Measurements from ENCODE around the gene LINC00237.
A peak's percentile ranks its signal among the peaks of the same experiment; 100 is the strongest.

LINC00237 gene

GRCh38 chr20:21106171-21107017 is at the start of gene LINC00237:
TSS of gene LINC00237 (minus strand) at chr20:21106358.
- Histone ChIP-seq H3K27me3 (ENCODE audit: control insufficient read depth, insufficient read depth, low read length) (peaks cover 39% of the 10 kb centered on the region), H3K36me3 (ENCODE audit: control insufficient read depth, insufficient read depth, low read length) (no peaks in the 10 kb centered on the region), H3K9me3 (ENCODE audit: control insufficient read depth, insufficient read depth, low read length) (no peaks in the 10 kb centered on the region), H3K4me3 (ENCODE audit: low read length) (peak within 1 kb of the TSS; percentile 34; the same call in 1 of the 2 replicates), H3K27ac (ENCODE audit: low read length) (no peak within 1 kb of the TSS), H3K4me1 (ENCODE audit: control insufficient read depth, insufficient read depth, low read length) (peaks cover 8% of the 10 kb centered on the region)
- no peak for DNase-seq (ENCODE audit: low read depth, low spot score)
- WGBS (ENCODE audit: insufficient coverage, insufficient read length): no CpG with 5 or more reads among the region's 43 CpGs

DNA sequence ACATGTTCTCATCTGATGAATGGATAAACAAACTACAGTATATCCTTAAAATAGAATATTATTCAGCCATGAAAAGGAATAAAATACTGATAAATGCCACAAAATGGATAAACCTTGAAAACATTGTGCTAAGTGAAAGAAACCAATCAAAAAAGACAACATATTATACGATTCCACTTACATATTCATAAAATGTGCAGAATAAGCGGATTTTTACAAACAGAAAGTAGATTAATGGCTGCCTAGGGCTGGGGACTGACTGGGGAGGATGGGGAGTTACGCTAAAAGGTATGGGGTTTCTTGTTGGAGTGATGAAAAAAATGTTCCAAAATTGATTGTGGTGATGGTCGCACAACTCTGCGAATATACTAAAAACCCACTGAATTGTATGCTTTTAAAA is 49.1 kb upstream of the LINC00237 start:
- WGBS (ENCODE audit: insufficient coverage, insufficient read length): no CpG with 5 or more reads among the region's 5 CpGs
- no peak for DNase-seq (ENCODE audit: low read depth, low spot score)
- H3K9me3 ChIP-seq (ENCODE audit: control insufficient read depth, insufficient read depth, low read length): no peaks in the 10 kb centered on the region
- H3K27me3 ChIP-seq (ENCODE audit: control insufficient read depth, insufficient read depth, low read length): no peaks in the 10 kb centered on the region
- no peak overlapping the region for H3K27ac ChIP-seq (ENCODE audit: low read length)
- H3K36me3 ChIP-seq (ENCODE audit: control insufficient read depth, insufficient read depth, low read length): no peaks in the 10 kb centered on the region
- no peak overlapping the region for H3K4me3 ChIP-seq (ENCODE audit: low read length)
- H3K4me1 ChIP-seq (ENCODE audit: control insufficient read depth, insufficient read depth, low read length): no peaks in the 10 kb centered on the region

- no peak for DNase-seq (ENCODE audit: low read depth, low spot score)
- WGBS (ENCODE audit: insufficient coverage, insufficient read length): no CpG with 5 or more reads among the region's 2 CpGs
- Histone ChIP-seq H3K9me3 (ENCODE audit: control insufficient read depth, insufficient read depth, low read length) (no peaks in the 10 kb centered on the region), H3K4me3 (ENCODE audit: low read length) (no peak overlapping the region), H3K4me1 (ENCODE audit: control insufficient read depth, insufficient read depth, low read length) (no peaks in the 10 kb centered on the region), H3K27ac (ENCODE audit: low read length) (no peak overlapping the region), H3K27me3 (ENCODE audit: control insufficient read depth, insufficient read depth, low read length) (no peaks in the 10 kb centered on the region), H3K36me3 (ENCODE audit: control insufficient read depth, insufficient read depth, low read length) (no peaks in the 10 kb centered on the region)
These were observed 48.5 kb upstream of the LINC00237 start for GRCh38 chr20:21154692-21155091.

GRCh38 chr20:21151791-21152190 is 45.6 kb upstream of the LINC00237 start:
- no peak overlapping the region for H3K27ac ChIP-seq (ENCODE audit: low read length)
- H3K36me3 ChIP-seq (ENCODE audit: control insufficient read depth, insufficient read depth, low read length): no peaks in the 10 kb centered on the region
- H3K27me3 ChIP-seq (ENCODE audit: control insufficient read depth, insufficient read depth, low read length): no peaks in the 10 kb centered on the region
- DNase-seq (ENCODE audit: low read depth, low spot score): no peak
- H3K4me1 ChIP-seq (ENCODE audit: control insufficient read depth, insufficient read depth, low read length): no peaks in the 10 kb centered on the region
- no peaks in the 10 kb centered on the region for H3K9me3 ChIP-seq (ENCODE audit: control insufficient read depth, insufficient read depth, low read length)
- WGBS (ENCODE audit: insufficient coverage, insufficient read length): no CpG with 5 or more reads among the region's 5 CpGs
- H3K4me3 ChIP-seq (ENCODE audit: low read length): no peak overlapping the region

GRCh38 chr20:21149344-21149743 is 43.2 kb upstream of the LINC00237 start:
- Histone ChIP-seq H3K36me3 (ENCODE audit: control insufficient read depth, insufficient read depth, low read length) (no peaks in the 10 kb centered on the region), H3K4me3 (ENCODE audit: low read length) (no peak overlapping the region), H3K27me3 (ENCODE audit: control insufficient read depth, insufficient read depth, low read length) (no peaks in the 10 kb centered on the region), H3K9me3 (ENCODE audit: control insufficient read depth, insufficient read depth, low read length) (no peaks in the 10 kb centered on the region), H3K27ac (ENCODE audit: low read length) (no peak overlapping the region), H3K4me1 (ENCODE audit: control insufficient read depth, insufficient read depth, low read length) (no peaks in the 10 kb centered on the region)
- DNase-seq (ENCODE audit: low read depth, low spot score): no peak
- WGBS (ENCODE audit: insufficient coverage, insufficient read length): no CpG with 5 or more reads among the region's 9 CpGs

- H3K27ac ChIP-seq (ENCODE audit: low read length): no peak overlapping the region
- no peaks in the 10 kb centered on the region for H3K9me3 ChIP-seq (ENCODE audit: control insufficient read depth, insufficient read depth, low read length)
- DNase-seq (ENCODE audit: low read depth, low spot score): no peak
- H3K36me3 ChIP-seq (ENCODE audit: control insufficient read depth, insufficient read depth, low read length): no peaks in the 10 kb centered on the region
- WGBS (ENCODE audit: insufficient coverage, insufficient read length): no CpG with 5 or more reads among the region's 1 CpG
- no peak overlapping the region for H3K4me3 ChIP-seq (ENCODE audit: low read length)
- no peaks in the 10 kb centered on the region for H3K4me1 ChIP-seq (ENCODE audit: control insufficient read depth, insufficient read depth, low read length)
- H3K27me3 ChIP-seq (ENCODE audit: control insufficient read depth, insufficient read depth, low read length): no peaks in the 10 kb centered on the region
These were observed 41.4 kb upstream of the LINC00237 start for GRCh38 chr20:21147593-21147992.

GRCh38 chr20:21146215-21146614 is 40.1 kb upstream of the LINC00237 start:
- H3K27ac ChIP-seq (ENCODE audit: low read length): no peak overlapping the region
- no peaks in the 10 kb centered on the region for H3K36me3 ChIP-seq (ENCODE audit: control insufficient read depth, insufficient read depth, low read length)
- no peak overlapping the region for H3K4me3 ChIP-seq (ENCODE audit: low read length)
- H3K4me1 ChIP-seq (ENCODE audit: control insufficient read depth, insufficient read depth, low read length): no peaks in the 10 kb centered on the region
- H3K9me3 ChIP-seq (ENCODE audit: control insufficient read depth, insufficient read depth, low read length): no peaks in the 10 kb centered on the region
- no peak for DNase-seq (ENCODE audit: low read depth, low spot score)
- no peaks in the 10 kb centered on the region for H3K27me3 ChIP-seq (ENCODE audit: control insufficient read depth, insufficient read depth, low read length)
- WGBS (ENCODE audit: insufficient coverage, insufficient read length): no CpG with 5 or more reads among the region's 4 CpGs

GRCh38 chr20:21145424-21145823 is 39.3 kb upstream of the LINC00237 start:
- H3K27me3 ChIP-seq (ENCODE audit: control insufficient read depth, insufficient read depth, low read length): no peaks in the 10 kb centered on the region
- no peak overlapping the region for H3K4me3 ChIP-seq (ENCODE audit: low read length)
- H3K9me3 ChIP-seq (ENCODE audit: control insufficient read depth, insufficient read depth, low read length): no peaks in the 10 kb centered on the region
- no peak overlapping the region for H3K27ac ChIP-seq (ENCODE audit: low read length)
- DNase-seq (ENCODE audit: low read depth, low spot score): no peak
- WGBS (ENCODE audit: insufficient coverage, insufficient read length): no CpG with 5 or more reads among the region's 3 CpGs
- no peaks in the 10 kb centered on the region for H3K36me3 ChIP-seq (ENCODE audit: control insufficient read depth, insufficient read depth, low read length)
- H3K4me1 ChIP-seq (ENCODE audit: control insufficient read depth, insufficient read depth, low read length): no peaks in the 10 kb centered on the region

DNA sequence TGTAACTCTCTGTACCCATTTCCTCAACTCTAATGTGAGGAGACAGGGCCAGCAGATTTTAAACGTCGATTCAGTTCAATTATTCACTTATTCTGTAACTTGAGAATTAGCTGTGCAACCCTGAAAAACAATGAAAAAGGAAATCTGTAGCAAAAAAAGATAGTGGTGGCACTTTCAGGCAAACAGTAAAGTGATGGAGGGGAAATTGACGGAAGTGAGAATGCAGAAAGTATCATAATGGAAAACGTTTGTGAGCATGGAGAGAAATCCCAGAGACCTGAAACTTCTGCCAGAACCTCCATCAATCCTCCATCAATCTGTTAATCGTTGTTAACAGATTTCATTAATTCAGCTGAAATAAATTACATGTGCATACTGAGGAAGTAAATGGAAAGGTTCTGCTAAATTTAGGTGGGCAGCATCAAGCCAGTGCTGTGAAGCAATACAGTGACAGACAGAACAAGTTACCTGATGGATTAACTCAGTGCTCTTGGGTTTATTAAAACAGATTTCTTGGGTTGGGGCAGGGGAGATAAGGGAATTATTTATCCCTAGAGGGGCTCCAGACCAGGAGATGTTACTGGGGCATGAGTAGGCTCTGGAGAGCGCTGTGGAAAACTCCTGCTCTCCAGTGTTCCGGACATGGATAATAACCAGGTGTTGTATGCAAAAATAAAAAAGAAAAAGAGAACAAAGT is 37.2 kb upstream of the LINC00237 start:
- WGBS (ENCODE audit: insufficient coverage, insufficient read length): no CpG with 5 or more reads among the region's 7 CpGs
- Histone ChIP-seq H3K4me3 (ENCODE audit: low read length) (no peak overlapping the region), H3K36me3 (ENCODE audit: control insufficient read depth, insufficient read depth, low read length) (no peaks in the 10 kb centered on the region)

GRCh38 chr20:21141825-21142224 is 35.7 kb upstream of the LINC00237 start:
- H3K4me1 ChIP-seq (ENCODE audit: control insufficient read depth, insufficient read depth, low read length): 0 out of 2 replicates have a peak, but pooled peaks cover 2% of the 10 kb centered on the region
- H3K27ac ChIP-seq (ENCODE audit: low read length): no peak overlapping the region
- no peak for DNase-seq (ENCODE audit: low read depth, low spot score)
- no peak overlapping the region for H3K4me3 ChIP-seq (ENCODE audit: low read length)
- no peaks in the 10 kb centered on the region for H3K9me3 ChIP-seq (ENCODE audit: control insufficient read depth, insufficient read depth, low read length)
- H3K36me3 ChIP-seq (ENCODE audit: control insufficient read depth, insufficient read depth, low read length): no peaks in the 10 kb centered on the region; the same call in 1 of the 2 replicates
- no peaks in the 10 kb centered on the region for H3K27me3 ChIP-seq (ENCODE audit: control insufficient read depth, insufficient read depth, low read length)
- WGBS (ENCODE audit: insufficient coverage, insufficient read length): 100% methylated on average over 5 of the region's 5 CpGs

More for the DNA sequence above, 37.2 kb upstream of the LINC00237 start:
- Histone ChIP-seq H3K9me3 (ENCODE audit: control insufficient read depth, insufficient read depth, low read length) (no peaks in the 10 kb centered on the region), H3K27me3 (ENCODE audit: control insufficient read depth, insufficient read depth, low read length) (no peaks in the 10 kb centered on the region), H3K27ac (ENCODE audit: low read length) (no peak overlapping the region), H3K4me1 (ENCODE audit: control insufficient read depth, insufficient read depth, low read length) (no peaks in the 10 kb centered on the region)
- DNase-seq (ENCODE audit: low read depth, low spot score): no peak

All from iPS DF 6.9 (cell line).